ENCODE data around the gene FGF1. TPM values are rescaled to one million over a fixed set of nuclear protein-coding genes. Genes with fewer than 3 reads are reported as not detected.

Gene FGF1
- total and polyA plus RNA-seq, 2 donors (not counting 3 experiments of a cell fraction or from before 2014, with no cell fraction given): not detected

GRCh38 chr5:142725231-142726187 lies 39.6 kb upstream of the FGF1 start:
- POLR2A ChIA-PET: no interaction called here
- intact Hi-C loops (cut with micrococcal nuclease) (no loop called here), dilution Hi-C loops (cut with MboI; ENCODE audit: extremely low pct_ligation_motif_present, low sequenced_read_pairs) (no loop called here)
- TF ChIP-seq, protein P1, sequence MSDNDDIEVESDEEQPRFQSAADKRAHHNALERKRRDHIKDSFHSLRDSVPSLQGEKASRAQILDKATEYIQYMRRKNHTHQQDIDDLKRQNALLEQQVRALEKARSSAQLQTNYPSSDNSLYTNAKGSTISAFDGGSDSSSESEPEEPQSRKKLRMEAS (IDR thresholded peaks at IDR 0.05; ENCODE audit: insufficient read depth, insufficient read length): no peak
- TF ChIP-seq POLR2A (IDR thresholded peaks at IDR 0.05; ENCODE audit: low read depth, low read length) (no peak), EZH2 (IDR thresholded peaks at IDR 0.05; ENCODE audit: borderline replicate concordance, low read depth, low read length, severe bottlenecking) (no peak), CTCF (IDR thresholded peaks at IDR 0.05; ENCODE audit: extremely low read depth in 1 of 2, insufficient read depth in 1 of 2, low read depth in 1 of 2, low read length in 2 of 2) (no peak), FOS (IDR thresholded peaks at IDR 0.05; ENCODE audit: borderline replicate concordance, insufficient read depth, low read length) (no peak), POLR2AphosphoS5 (IDR thresholded peaks at IDR 0.05; ENCODE audit: insufficient read depth, low read depth, low read length) (no peak), MYC (IDR thresholded peaks at IDR 0.05; ENCODE audit: low read depth, low read length) (no peak), GATA2 (IDR thresholded peaks at IDR 0.05; ENCODE audit: insufficient read depth, insufficient read length, low read depth, low read length) (no peak), JUN (IDR thresholded peaks at IDR 0.05; ENCODE audit: borderline replicate concordance, insufficient read depth, insufficient read length, low read depth) (no peak)
- H3K9me3 ChIP-seq (replicated peaks; ENCODE audit: control insufficient read depth, insufficient read depth, low read length): no peaks in the 10 kb centered on the region
- H2AFZ ChIP-seq (ENCODE audit: low read depth, low read length): no peak overlapping the region
- H3K27ac ChIP-seq (ENCODE audit: insufficient read depth, low read depth, low read length): no peak overlapping the region
- H3K4me1 ChIP-seq (ENCODE audit: control insufficient read depth, extremely low read depth, insufficient read depth, low read length): peaks cover 3% of the 10 kb centered on the region
- no peak for DNase-seq (ENCODE audit: low read depth, low spot score)
- no peaks in the 10 kb centered on the region for H3K36me3 ChIP-seq (ENCODE audit: control insufficient read depth in 2 of 2, extremely low read depth in 1 of 2, insufficient read depth in 2 of 2, low read length in 2 of 2)
- no peak for FAIRE-seq
- no peak overlapping the region for H3K4me2 ChIP-seq (ENCODE audit: insufficient read depth, low read length)
- BruUV-seq (replicated peaks): no TSS peak
- H3K27me3 ChIP-seq (ENCODE audit: control insufficient read depth in 2 of 2, insufficient read depth in 2 of 2, low read length in 2 of 2): peaks cover 0 to 7% of the 10 kb centered on the region in 2 experiments
- CTCF ChIA-PET: interaction anchor here (4.3 to 15.2 kb wide), 2 partner anchors 12 to 154 kb away, joined by 39 to 1173 read pairs; no protein-coding TSS in a partner anchor
- H3K4me3 ChIP-seq (replicated peaks in 1 of 3; ENCODE audit: insufficient read depth in 1 of 3, low read depth in 1 of 3, low read length in 3 of 3): no peak overlapping the region
- no peaks in the 10 kb centered on the region for H3K79me2 ChIP-seq (ENCODE audit: control insufficient read depth, insufficient read depth, low read length)
- no peak overlapping the region for H3K9ac ChIP-seq (replicated peaks; ENCODE audit: extremely low read depth, insufficient read depth, low read length)
- H3K9me1 ChIP-seq (replicated peaks; ENCODE audit: control insufficient read depth, extremely low read depth, insufficient read depth, low read length): no peaks in the 10 kb centered on the region
- H4K20me1 ChIP-seq (replicated peaks; ENCODE audit: control insufficient read depth, extremely low read depth, insufficient read depth, low read length): no peaks in the 10 kb centered on the region

Measured in endothelial cell of umbilical vein (primary cell).